SK-N-SH (cell line): Measurements from ENCODE around the gene ARAP3. TPM values are rescaled to one million over a fixed set of nuclear protein-coding genes. Genes with fewer than 3 reads are reported as not detected.

Source experiments
- CTCF ChIA-PET: fragments of 300-600, 350-600 bp; formaldehyde crosslinking; extraction: SDS; loops from one replicate; lab custom pipeline; 2021; lab: Yijun Ruan, JAX
- POLR2A ChIA-PET: fragments of 350-600 bp; sonication (Branson Sonifier 250); formaldehyde crosslinking; extraction: SDS; loops from one replicate; lab custom pipeline; 2020; ENCODE audit warnings: antibody characterized with exemption, inconsistent platforms; lab: Yijun Ruan, JAX
- DNase-seq: peaks from one replicate; pipeline ENCODE4 v3.0.0; 2012
- H2AFZ ChIP-seq: fragments of 200-600 bp; sonication (generic); 2 replicates; pipeline ENCODE4 v1.8.1; 2016; ENCODE audit warnings: antibody characterized with exemption, mild to moderate bottlenecking, low read depth
- H3F3A ChIP-seq: fragments of 200-600 bp; sonication (generic); replicated peaks from 2 replicates; pipeline ENCODE3; 2016; ENCODE audit warnings: antibody characterized with exemption, mild to moderate bottlenecking; ENCODE audit not compliant: insufficient read depth
- H3K27ac ChIP-seq, 2 experiments: fragments of 200-500 bp in 1 of 2; fragments of 200-600 bp in 1 of 2; sonication (Bioruptor generic) in 1 of 2; sonication (generic), shearing (Covaris generic) in 1 of 2; 2 replicates each; pipeline versions ENCODE4 v1.5.1 to v1.6.1; 2014 to 2016; ENCODE audit warnings: low read depth in 2 of 2, inconsistent platforms in 1 of 2, low read length in 1 of 2, mild to moderate bottlenecking in 1 of 2, mixed read lengths in 1 of 2
- H3K27me3 ChIP-seq: fragments of 200-600 bp; sonication (generic), shearing (Covaris generic); 2 replicates; pipeline ENCODE4 v1.6.1; 2016; ENCODE audit warnings: mixed run types; ENCODE audit not compliant: insufficient read depth
- H3K36me3 ChIP-seq, 2 experiments: fragments of 200-500 bp in 1 of 2; fragments of 200-600 bp in 1 of 2; sonication (Bioruptor generic) in 1 of 2; sonication (generic) in 1 of 2; replicated peaks in 1 of 2; 2 replicates each; pipeline versions ENCODE3 to v1.5.1; 2014 to 2016; ENCODE audit warnings: low read length in 1 of 2, mild to moderate bottlenecking in 1 of 2; ENCODE audit not compliant: insufficient read depth in 2 of 2, control insufficient read depth in 1 of 2
- H3K4me1 ChIP-seq, 2 experiments: fragments of 200-500 bp in 1 of 2; fragments of 200-600 bp in 1 of 2; sonication (Bioruptor generic) in 1 of 2; sonication (generic), shearing (Covaris generic) in 1 of 2; 2 replicates each; pipeline versions ENCODE4 v1.5.1 to v1.6.1; 2014 to 2016; ENCODE audit warnings: low read depth in 1 of 2, low read length in 1 of 2, mixed run types in 1 of 2; ENCODE audit not compliant: insufficient read depth in 2 of 2, control insufficient read depth in 1 of 2
- H3K4me2 ChIP-seq: fragments of 200-600 bp; sonication (generic), shearing (Covaris generic); 2 replicates; pipeline ENCODE4 v1.6.1; 2017; ENCODE audit warnings: mixed run types
- H3K4me3 ChIP-seq, 2 experiments: fragments of 200-500 bp in 1 of 2; fragments of 200-600 bp in 1 of 2; sonication (Bioruptor generic) in 1 of 2; sonication (generic), shearing (Covaris generic) in 1 of 2; 2 replicates each; pipeline versions ENCODE4 v1.5.1 to v1.8.1; 2014 to 2016; ENCODE audit warnings: low read depth in 2 of 2, inconsistent platforms in 1 of 2, low read length in 1 of 2, mild to moderate bottlenecking in 1 of 2, mixed read lengths in 1 of 2, moderate library complexity in 1 of 2
- H3K79me2 ChIP-seq: fragments of 200-600 bp; sonication (generic); 2 replicates; pipeline ENCODE4 v1.8.1; 2017; ENCODE audit warnings: mild to moderate bottlenecking; ENCODE audit not compliant: insufficient read depth
- H3K9ac ChIP-seq: fragments of 200-600 bp; sonication (generic); 2 replicates; pipeline ENCODE4 v1.6.1; 2017; ENCODE audit warnings: mixed run types
- H3K9me2 ChIP-seq: fragments of 200-600 bp; sonication (generic); 2 replicates; pipeline ENCODE4 v1.6.1; 2017; ENCODE audit warnings: mixed run types
- H3K9me3 ChIP-seq: fragments of 200-600 bp; sonication (generic); 2 replicates; pipeline ENCODE4 v1.6.1; 2017; ENCODE audit warnings: mixed run types, mild to moderate bottlenecking, moderate library complexity
- H4K20me1 ChIP-seq: fragments of 200-600 bp; sonication (generic); 2 replicates; pipeline ENCODE4 v1.6.1; 2017; ENCODE audit warnings: mild to moderate bottlenecking, mixed run types; ENCODE audit not compliant: insufficient read depth
- EZH2phosphoT487 ChIP-seq: fragments of 200-600 bp; sonication (generic); IDR thresholded peaks from 2 replicates; pipeline ENCODE4 v1.6.1; 2017; ENCODE audit warnings: low read depth, mixed run types, mild to moderate bottlenecking, antibody characterized with exemption, moderate library complexity, borderline replicate concordance
- FOSL2 ChIP-seq: IDR thresholded peaks from 2 replicates; pipeline ENCODE4 v1.4.0; 2012; ENCODE audit warnings: low read depth, mild to moderate bottlenecking, moderate library complexity, borderline replicate concordance
- GABPA ChIP-seq: IDR thresholded peaks from 2 replicates; pipeline ENCODE4 v1.4.0; 2012; ENCODE audit warnings: low read depth, mild to moderate bottlenecking
- JUND ChIP-seq: IDR thresholded peaks from 2 replicates; pipeline ENCODE4 v1.4.0; 2012
- NFIC ChIP-seq: IDR thresholded peaks from 2 replicates; pipeline ENCODE4 v1.4.0; 2012; ENCODE audit warnings: borderline replicate concordance
- RAD21 ChIP-seq: IDR thresholded peaks from 2 replicates; pipeline ENCODE4 v1.6.1; 2012; ENCODE audit warnings: mild to moderate bottlenecking, low read length
- RFX5 ChIP-seq: IDR thresholded peaks from 2 replicates; pipeline ENCODE4 v1.6.1; 2012; ENCODE audit warnings: mild to moderate bottlenecking, improper control_type of control experiment, low read length
- SIN3A ChIP-seq: IDR thresholded peaks from 2 replicates; pipeline ENCODE4 v1.6.1; 2012; ENCODE audit warnings: low read depth, mild to moderate bottlenecking, low read length, moderate library complexity, borderline replicate concordance
- SMC3 ChIP-seq: IDR thresholded peaks from 2 replicates; pipeline ENCODE4 v1.6.1; 2012; ENCODE audit warnings: low read depth, low read length, improper control_type of control experiment
- TCF12 ChIP-seq: IDR thresholded peaks from 2 replicates; pipeline ENCODE4 v1.4.0; 2012
- YY1 ChIP-seq: IDR thresholded peaks from 2 replicates; pipeline ENCODE4 v1.4.0; 2012; ENCODE audit warnings: low read depth, mild to moderate bottlenecking
- ZBTB33 ChIP-seq: IDR thresholded peaks from 2 replicates; pipeline ENCODE4 v1.4.0; 2012; ENCODE audit warnings: low read depth, borderline replicate concordance
- WGBS: methylation state at CpG from one replicate; pipeline ENCODE4 v1.1.6; 2017; ENCODE audit warnings: low lambda C conversion rate; 5-methylcytosine and 5-hydroxymethylcytosine counted together
- polyA plus RNA-seq, 3 experiments: library from polyadenylated mRNA; depleted of rRNA; stranded (reverse); fragments of >200 nt; gene quantifications; 2 replicates each; pipeline ENCODE4 v1.2.3, GENCODE V29; 2012
- TF ChIP-seq, protein P1 (sequence below): fragments of 150-350 bp; IDR thresholded peaks from 2 replicates; pipeline ENCODE4 v1.6.1; 2016; ENCODE audit warnings: mild to moderate bottlenecking, low read depth, low read length
- TF ChIP-seq, protein P2 (sequence below): IDR thresholded peaks from 2 replicates; pipeline ENCODE4 v1.4.0; 2012; ENCODE audit warnings: low read depth, borderline replicate concordance
- TF ChIP-seq, protein P3 (sequence below): IDR thresholded peaks from 2 replicates; pipeline ENCODE4; 2012

The ARAP3 gene
- polyA plus RNA-seq, 1 of the 3 experiments (the other 2 are of a cell fraction) = 6.5 TPM

- ChIA-PET CTCF (interaction anchor here (0.9 to 1.2 kb wide), 2 partner anchors 11 to 100 kb away, joined by 3 to 4 read pairs; no protein-coding TSS in a partner anchor), POLR2A (no interaction called here)
- H3K27ac ChIP-seq = no peak overlapping the region
- no peak overlapping the region for H3K4me3 ChIP-seq
- H3K27me3 ChIP-seq = no peaks in the 10 kb centered on the region; the same call in 1 of the 2 replicates
- H3K9me2 ChIP-seq = no peaks in the 10 kb centered on the region
- H3K9me3 ChIP-seq = no peaks in the 10 kb centered on the region
- no peaks in the 10 kb centered on the region for H3F3A ChIP-seq
- no peaks in the 10 kb centered on the region for H4K20me1 ChIP-seq
- peaks cover 0 to 15% of the 10 kb centered on the region in 2 experiments; a peak in 1 of 4 replicates for H3K4me1 ChIP-seq
- no peak for DNase-seq
- WGBS = 76% methylated on average over 7 of the region's 7 CpGs
- no peak overlapping the region for H3K4me2 ChIP-seq
- no peaks in the 10 kb centered on the region for H3K79me2 ChIP-seq
- H2AFZ ChIP-seq = no peak overlapping the region
- H3K9ac ChIP-seq = no peak overlapping the region
- no peaks in the 10 kb centered on the region for H3K36me3 ChIP-seq
- TF ChIP-seq SMC3 (no peak), GABPA (no peak), FOSL2 (no peak), ZBTB33 (no peak), JUND (no peak), TCF12 (no peak), RFX5 (no peak), SIN3A (no peak), EZH2phosphoT487 (no peak), RAD21 (no peak), YY1 (no peak), NFIC (no peak)
- TF ChIP-seq, protein P1, sequence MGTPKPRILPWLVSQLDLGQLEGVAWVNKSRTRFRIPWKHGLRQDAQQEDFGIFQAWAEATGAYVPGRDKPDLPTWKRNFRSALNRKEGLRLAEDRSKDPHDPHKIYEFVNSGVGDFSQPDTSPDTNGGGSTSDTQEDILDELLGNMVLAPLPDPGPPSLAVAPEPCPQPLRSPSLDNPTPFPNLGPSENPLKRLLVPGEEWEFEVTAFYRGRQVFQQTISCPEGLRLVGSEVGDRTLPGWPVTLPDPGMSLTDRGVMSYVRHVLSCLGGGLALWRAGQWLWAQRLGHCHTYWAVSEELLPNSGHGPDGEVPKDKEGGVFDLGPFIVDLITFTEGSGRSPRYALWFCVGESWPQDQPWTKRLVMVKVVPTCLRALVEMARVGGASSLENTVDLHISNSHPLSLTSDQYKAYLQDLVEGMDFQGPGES = no peak
- TF ChIP-seq, protein P2, sequence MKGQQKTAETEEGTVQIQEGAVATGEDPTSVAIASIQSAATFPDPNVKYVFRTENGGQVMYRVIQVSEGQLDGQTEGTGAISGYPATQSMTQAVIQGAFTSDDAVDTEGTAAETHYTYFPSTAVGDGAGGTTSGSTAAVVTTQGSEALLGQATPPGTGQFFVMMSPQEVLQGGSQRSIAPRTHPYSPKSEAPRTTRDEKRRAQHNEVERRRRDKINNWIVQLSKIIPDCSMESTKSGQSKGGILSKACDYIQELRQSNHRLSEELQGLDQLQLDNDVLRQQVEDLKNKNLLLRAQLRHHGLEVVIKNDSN = no peak
- TF ChIP-seq, protein P3, sequence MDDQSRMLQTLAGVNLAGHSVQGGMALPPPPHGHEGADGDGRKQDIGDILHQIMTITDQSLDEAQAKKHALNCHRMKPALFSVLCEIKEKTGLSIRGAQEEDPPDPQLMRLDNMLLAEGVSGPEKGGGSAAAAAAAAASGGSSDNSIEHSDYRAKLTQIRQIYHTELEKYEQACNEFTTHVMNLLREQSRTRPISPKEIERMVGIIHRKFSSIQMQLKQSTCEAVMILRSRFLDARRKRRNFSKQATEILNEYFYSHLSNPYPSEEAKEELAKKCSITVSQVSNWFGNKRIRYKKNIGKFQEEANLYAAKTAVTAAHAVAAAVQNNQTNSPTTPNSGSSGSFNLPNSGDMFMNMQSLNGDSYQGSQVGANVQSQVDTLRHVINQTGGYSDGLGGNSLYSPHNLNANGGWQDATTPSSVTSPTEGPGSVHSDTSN = no peak
These were observed 31.7 kb upstream of the ARAP3 start for GRCh38 chr5:141713616-141714309.
